Smooth muscle cell of the brain vasculature (primary cell): Measurements from ENCODE around the gene LMAN1.

Experiments used
- DNase-seq: peaks from one replicate; pipeline ENCODE4 v3.0.0-alpha.2; 2012; ENCODE audit warnings: low read depth, low spot score

Gene LMAN1

DNA sequence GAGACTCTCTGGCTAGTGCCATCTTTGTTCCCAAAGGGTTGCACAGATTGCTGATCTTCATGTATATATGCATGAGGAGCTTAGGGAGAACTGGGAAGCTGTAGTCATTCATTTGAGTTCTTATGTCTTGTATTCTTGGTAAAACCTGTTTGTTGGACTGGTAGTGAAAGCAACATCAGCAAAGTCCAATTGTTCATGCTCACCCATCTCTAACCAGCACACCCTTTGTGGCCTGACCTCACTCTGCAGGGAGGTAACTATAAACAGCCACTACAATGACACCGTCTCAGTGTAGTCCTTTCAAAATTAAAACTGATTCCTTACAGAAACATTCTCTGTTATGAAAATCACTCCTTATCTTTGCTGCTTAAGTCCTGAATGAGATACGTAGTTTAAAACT is 13.9 kb upstream of the LMAN1 start:
- DNase-seq, result no peak

DNA sequence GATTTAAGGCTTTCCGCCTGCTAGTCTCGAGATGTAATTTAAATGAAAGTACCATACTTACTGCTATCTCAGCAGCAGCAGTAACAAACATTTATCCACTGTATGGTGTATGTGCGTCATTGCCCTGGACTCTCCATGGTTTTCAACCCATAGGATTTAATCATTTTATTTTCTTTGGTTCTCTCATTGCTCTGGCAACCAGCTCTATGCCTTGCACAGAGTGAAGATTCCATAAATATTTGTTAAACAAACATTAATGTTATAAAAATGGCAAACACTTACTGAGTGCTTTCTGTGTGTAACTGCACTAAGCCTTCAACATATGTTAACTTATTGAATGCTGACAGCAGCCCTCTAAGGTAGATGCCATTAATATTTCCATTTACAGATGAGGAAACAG is 1.3 kb upstream of the LMAN1 start:
- DNase-seq, result no peak

- no peak for DNase-seq
These were observed 499 bp upstream of the LMAN1 start for GRCh38 chr18:59359576-59359952.

DNA sequence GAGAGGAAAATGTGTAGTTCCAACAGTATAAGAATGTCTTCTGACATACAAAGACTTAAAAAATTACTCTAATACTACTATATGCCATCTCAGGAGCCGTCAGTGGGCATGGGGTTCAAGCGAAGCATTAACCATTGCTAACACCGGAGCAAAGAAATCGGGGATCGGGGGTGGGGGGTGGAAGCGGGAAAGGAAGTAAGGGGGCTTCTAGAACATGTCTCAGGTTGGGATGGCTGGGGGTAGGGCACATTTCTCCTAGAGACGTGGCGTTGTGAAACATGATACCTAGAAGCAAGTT is 702 bp downstream of the LMAN1 start:
- no peak for DNase-seq

- DNase-seq, result no peak
These were observed 1.1 kb downstream of the LMAN1 start for GRCh38 chr18:59357928-59358327.

DNA sequence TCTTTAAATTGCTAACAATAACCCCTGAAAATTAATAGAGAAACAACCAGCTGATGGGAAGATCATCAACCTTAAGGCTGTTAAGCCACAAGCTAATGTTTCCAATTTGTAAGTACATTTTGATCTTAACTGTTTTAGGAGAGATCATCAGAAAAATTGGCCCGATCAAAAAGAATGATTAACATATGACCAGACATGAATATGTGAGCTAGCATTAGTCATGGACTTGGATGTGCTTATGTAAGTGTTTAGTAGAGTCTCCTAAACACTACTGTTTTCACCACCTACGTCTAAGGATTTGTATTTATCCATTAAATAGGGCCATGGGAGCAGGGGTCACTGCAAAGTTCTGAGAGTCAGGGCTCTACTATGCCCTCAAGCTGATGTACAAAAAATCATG is 4.3 kb downstream of the LMAN1 start:
- DNase-seq, result no peak

DNA sequence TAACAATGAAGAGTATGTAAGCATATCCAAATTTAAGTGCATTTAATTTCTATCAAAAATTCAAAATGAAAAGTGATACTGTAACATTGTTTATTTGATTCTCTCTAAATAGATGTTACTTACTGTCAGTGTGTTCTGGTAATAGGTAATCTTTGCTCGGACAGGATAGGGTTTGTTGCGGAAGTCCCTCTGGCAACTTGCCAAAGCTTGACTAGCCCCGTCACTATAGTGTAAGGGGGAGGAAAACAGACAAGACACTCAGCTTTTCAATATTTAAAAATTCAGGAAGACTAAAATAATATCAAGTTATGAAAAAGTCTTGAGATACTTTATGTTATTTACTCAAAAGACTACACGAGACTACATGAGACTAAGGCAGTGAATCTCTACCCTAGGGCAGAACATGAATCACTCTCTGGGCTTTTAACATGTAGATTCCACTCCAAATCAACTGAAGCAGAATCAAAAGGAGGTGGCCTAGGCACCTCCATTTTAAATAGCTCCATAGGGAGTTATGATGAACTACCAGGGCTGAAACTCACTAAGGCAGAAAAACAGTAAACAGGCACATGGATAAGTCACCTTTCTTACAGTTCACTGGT is 5.9 kb downstream of the LMAN1 start:
- no peak for DNase-seq

DNA sequence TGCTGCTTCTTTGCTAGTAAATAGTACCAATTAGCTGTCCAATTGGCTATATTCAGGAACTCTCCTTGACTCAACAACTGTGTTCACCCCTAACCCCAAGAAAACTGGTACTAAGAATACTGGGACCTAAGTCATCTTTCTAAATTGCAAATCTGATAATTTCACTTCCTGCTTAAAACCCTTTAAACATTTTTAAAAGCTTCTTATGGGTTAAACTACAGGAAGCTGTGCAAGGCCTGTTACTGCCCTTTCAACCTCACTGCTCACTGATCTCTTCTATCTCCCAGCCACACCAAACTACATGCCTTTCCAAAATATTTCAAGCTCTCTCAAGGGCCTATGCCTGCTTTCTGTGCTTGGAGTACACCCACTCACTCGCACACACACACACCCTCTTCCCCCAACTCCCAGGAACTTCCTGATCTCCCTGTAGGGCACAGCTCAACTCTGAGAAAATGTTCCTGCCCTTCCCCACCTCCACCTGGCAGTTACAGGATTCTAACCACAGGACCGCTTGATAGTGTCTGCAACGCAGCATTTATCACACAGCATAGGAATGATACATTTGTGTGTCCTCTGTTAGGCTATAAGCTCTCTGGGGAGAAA is 6.7 kb downstream of the LMAN1 start:
- DNase-seq, result no peak

DNA sequence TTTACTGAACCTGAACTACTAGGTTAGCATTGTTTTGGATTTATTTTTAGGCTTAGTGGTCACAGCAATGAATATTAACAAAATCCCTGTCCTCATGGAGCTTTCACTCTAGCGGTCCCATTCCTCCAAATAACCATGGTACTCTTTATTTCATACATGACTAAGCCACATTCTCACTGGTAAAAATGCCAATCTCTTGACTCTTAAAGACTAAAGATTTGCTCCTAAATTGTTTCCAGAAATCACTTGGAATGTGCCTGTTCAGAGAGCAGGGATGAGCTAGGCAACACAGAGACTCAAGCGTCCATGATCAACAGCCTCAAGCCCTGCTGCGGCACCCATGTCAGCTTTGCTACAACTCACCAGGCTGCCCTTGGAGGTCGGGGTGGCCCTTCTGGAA is 13.5 kb downstream of the LMAN1 start:
- DNase-seq, result no peak

DNA sequence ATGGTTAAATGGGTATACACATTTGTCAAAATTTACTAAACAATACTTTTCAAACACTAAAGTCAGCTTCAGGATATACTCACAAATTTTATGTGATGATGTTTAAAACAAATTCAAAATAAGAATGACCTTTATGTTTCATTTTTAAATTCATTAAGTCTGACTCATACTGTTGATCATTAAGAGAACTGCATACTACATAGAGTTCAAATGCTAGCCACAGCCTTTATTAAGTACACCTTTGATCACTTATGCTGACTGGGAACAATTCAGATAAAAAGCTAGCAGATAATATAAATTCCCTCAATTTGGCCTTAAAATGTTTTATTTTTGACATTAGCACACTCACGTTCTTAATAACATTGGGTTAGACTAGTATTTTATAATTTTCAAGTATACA is 14.1 kb downstream of the LMAN1 start:
- no peak for DNase-seq

DNA sequence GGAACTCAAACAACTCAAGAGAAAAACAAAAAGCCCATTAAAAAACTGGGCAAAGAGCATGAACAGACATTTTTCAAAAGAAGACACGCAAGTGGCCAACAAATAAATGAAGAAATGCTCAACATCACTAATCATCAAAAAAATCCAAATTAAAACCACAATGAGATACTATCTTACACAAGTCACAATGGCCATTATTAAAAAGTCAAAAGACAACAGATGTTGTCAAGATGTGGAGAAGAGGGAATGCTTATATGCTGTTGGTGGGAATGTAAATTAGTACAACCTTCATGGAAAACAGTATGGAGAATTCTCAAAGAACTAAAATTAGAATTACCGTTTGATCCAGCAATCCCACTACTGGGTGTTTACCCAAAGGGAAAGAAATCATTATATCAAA is 15.1 kb downstream of the LMAN1 start:
- no peak for DNase-seq

GRCh38 chr18:59340817-59341216 is 18.2 kb downstream of the LMAN1 start:
- no peak for DNase-seq

DNA sequence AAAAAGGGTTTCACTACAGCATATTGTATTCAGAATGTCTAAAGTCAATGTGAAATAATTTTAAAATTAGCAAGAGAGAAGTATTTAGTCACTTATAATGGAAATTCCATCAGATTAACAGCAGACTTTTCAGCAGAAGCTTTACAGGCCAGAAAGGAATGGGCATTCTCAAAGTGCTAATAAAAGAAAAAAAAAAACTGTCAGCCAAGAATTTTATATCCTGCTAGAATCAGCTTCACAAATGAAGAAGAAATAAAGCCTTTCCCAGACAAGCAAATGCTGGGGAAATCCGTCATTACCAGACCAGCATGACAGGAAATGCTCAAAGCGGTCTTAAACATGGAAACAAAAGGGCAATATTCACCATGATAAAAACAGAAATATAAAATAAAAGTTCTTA is 18.8 kb downstream of the LMAN1 start:
- no peak for DNase-seq

GRCh38 chr18:59332986-59333385 is 26.1 kb downstream of the LMAN1 start:
- DNase-seq, result no peak

GRCh38 chr18:59328683-59329082 is 30.4 kb downstream of the LMAN1 start:
- DNase-seq, result no peak

- no peak for DNase-seq
These were observed 33.1 kb downstream of the LMAN1 start for GRCh38 chr18:59325965-59326364.

DNA sequence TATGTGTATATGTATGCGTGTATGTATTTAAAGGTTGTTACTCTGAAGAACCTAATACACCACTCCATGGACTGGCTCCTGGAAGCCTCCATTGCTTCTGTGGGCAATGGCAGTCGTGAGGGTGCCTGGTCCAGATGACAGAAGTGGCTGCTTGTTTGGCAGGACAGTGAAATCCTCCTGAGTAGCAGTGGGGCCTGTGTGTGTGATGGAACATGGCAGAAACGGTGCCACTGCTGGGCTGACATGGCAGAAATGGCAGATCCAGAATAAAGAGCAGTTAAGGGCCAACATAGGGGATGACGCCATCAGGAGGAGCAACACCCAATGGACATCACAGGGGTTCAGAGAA is 34.5 kb downstream of the LMAN1 start:
- no peak for DNase-seq

GRCh38 chr18:59323931-59324622 is 35.0 kb downstream of the LMAN1 start:
- DNase-seq, result no peak

DNA sequence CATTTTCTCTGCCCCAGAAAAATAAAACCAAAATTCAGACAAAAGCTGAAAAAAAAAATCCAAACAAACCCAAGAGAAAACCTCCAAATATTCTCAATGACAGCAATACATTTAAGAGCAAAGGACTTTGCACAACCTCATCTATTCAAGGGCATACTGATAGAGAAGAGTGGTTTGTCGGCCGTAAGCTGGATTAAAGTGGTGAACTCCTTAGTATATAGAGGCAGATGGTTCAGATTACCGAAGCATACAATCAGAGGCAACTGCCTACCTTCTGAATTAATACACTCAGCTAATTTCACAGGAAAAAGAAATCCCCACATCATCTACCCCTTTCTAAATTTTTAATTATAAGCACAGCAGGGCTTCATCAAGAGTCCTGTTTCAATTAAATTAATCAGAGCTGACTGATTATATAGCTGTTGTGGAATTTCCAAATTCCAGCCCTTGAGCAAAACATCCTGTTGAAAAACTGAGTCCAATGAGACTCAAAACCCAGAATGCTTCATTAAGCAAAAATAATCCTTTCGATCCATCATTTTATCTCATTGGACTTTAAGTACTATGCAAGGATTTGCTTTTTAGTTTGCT is 40.5 kb downstream of the LMAN1 start, which contains the start of gene CPLX4:
CPLX4 (minus strand) TSS at position 190 of the 591 bp plus-strand sequence; CDS start at position 3, 187 bp downstream.
- no peak for DNase-seq

- no peak for DNase-seq
These were observed 47.4 kb downstream of the LMAN1 start for GRCh38 chr18:59311631-59312030.

GRCh38 chr18:59308938-59309260 is 50.2 kb downstream of the LMAN1 start:
- no peak for DNase-seq

DNA sequence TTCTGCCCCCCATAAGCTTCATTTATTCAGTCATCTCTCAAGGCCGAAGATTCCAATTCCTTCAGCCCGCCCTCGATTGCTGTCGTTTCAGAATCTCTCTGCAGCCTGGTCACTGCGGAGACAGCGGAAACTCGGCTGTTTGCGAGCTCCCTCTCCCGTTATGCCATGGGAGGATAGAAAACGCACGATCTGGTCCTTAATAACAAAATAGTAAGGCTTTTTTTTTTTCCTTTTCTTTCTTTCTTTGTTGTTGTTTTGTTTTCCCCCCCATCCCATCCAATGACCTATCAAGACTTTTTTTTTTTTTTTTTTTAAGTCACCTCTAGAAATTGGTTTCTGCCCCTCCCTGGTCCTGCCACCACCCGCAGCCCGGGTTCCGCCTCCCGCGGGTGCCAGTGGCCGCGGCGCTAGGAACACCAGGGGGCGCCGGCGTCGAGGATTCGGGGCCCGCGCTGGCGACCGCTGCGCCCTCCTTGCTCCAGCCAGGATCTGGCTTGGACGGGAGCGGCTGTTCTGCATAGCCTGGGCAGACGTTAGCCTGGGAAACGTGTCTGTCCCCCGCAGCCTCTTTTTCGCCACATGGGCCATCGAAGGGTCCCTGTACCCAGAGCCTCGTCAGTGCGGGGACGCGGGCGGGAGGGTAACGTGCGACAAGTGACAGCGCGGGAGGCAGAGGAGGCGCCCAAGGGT is 50.7 kb downstream of the LMAN1 start:
- DNase-seq, result no peak

DNA sequence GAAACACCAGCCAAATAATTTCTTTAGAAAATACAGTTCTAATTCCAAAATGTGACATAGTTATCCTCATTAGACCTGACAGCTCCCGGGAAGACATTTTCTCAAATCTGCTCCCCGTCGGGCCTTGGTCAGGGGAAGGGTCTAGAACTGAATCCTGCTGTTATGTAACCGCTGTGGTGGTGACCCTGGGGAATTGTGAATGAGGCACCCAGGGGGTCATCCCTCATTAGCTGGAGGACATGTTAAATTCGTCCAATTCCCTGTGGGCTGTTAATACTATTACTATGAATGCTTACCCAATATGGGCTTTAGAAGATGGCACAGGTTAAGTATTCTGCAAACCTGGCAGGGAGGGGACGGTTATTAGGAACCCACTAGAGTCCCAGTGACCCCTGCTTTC is 52.4 kb downstream of the LMAN1 start:
- no peak for DNase-seq
